Measurements from ENCODE around the gene RPUSD3.
"Not testable (repeated sequence)": the region's sequence is repeated elsewhere in the genome, so short reads cannot be mapped to it uniquely, and the experiment has no call there.

RPUSD3 gene

GRCh38 chr3:9843715-9844438, at the start of gene RPUSD3:
TSS of gene RPUSD3 (minus strand) at chr3:9844008. CDS start at chr3:9843990, 18 bp downstream.
- DNase-seq, result peak; percentile 83 to 93

GRCh38 chr3:9891072-9891622, 47.3 kb upstream of the RPUSD3 start:
- DNase-seq, result no peak

- peak; percentile 31 to 80 for DNase-seq
These were observed 46.7 kb upstream of the RPUSD3 start, which contains the start of gene JAGN1 for GRCh38 chr3:9890249-9891071. TSS of gene JAGN1 (plus strand) at chr3:9890610. CDS start at chr3:9890723, 113 bp downstream.

GRCh38 chr3:9889405-9889804, 45.6 kb upstream of the RPUSD3 start:
- DNase-seq, result no peak

- DNase-seq, result no peak
These were observed 44.7 kb upstream of the RPUSD3 start for GRCh38 chr3:9888540-9888939.

GRCh38 chr3:9887480-9887879, 43.7 kb upstream of the RPUSD3 start:
- no peak for DNase-seq

GRCh38 chr3:9886328-9886727, 42.5 kb upstream of the RPUSD3 start:
- DNase-seq, result no peak

GRCh38 chr3:9884555-9885165, 40.9 kb upstream of the RPUSD3 start:
- no peak for DNase-seq

- DNase-seq, result no peak
These were observed 40.1 kb upstream of the RPUSD3 start for GRCh38 chr3:9883706-9884554.

GRCh38 chr3:9881441-9881840, 37.6 kb upstream of the RPUSD3 start:
- no peak for DNase-seq

GRCh38 chr3:9879830-9880549, 36.2 kb upstream of the RPUSD3 start, which contains the start of gene CIDEC:
TSS of gene CIDEC (minus strand) at chr3:9880253. CDS start at chr3:9878486, 1,767 bp downstream.
- DNase-seq, result no peak

GRCh38 chr3:9878700-9879099, 34.9 kb upstream of the RPUSD3 start:
- DNase-seq, result no peak

- no peak for DNase-seq
These were observed 33.2 kb upstream of the RPUSD3 start for GRCh38 chr3:9876991-9877390.

- not testable (repeated sequence) for DNase-seq
These were observed 32.4 kb upstream of the RPUSD3 start for GRCh38 chr3:9876255-9876654.

- no peak for DNase-seq
These were observed 31.6 kb upstream of the RPUSD3 start for GRCh38 chr3:9875448-9875847.

- DNase-seq, result not testable (repeated sequence)
These were observed 28.3 kb upstream of the RPUSD3 start for GRCh38 chr3:9872067-9872466.

GRCh38 chr3:9870978-9871377, 27.2 kb upstream of the RPUSD3 start:
- no peak for DNase-seq

- DNase-seq, result no peak
These were observed 26.1 kb upstream of the RPUSD3 start for GRCh38 chr3:9869955-9870354.

- no peak for DNase-seq
These were observed 23.3 kb upstream of the RPUSD3 start for GRCh38 chr3:9867106-9867505.

- DNase-seq, result peak in 1 of 2 experiments; percentile 1
These were observed 22.8 kb upstream of the RPUSD3 start for GRCh38 chr3:9866639-9867038.

GRCh38 chr3:9865125-9865637, 21.4 kb upstream of the RPUSD3 start:
- DNase-seq, result not testable (repeated sequence)

All from NCI-H446 (cell line).